Measurements from ENCODE around the gene CPNE1. TPM values are rescaled to one million over a fixed set of nuclear protein-coding genes. Genes with fewer than 3 reads are reported as not detected.
"Not testable (repeated sequence)": the region's sequence is repeated elsewhere in the genome, so short reads cannot be mapped to it uniquely, and the experiment has no call there.

CPNE1 gene
- total RNA-seq: 100 to 1,000 TPM in 7 of 9 donors, 10 to 100 TPM in 2; 66.8 to 233 (median 156) TPM
- polyA plus RNA-seq: 100 to 1,000 TPM in 2 of 3 donors, 10 to 100 TPM in 1; 63.9 to 464 (median 428) TPM
- long read RNA-seq, donor 1, transcript CPNE1-221 (2 exons, 625 nt): major isoform, 35 of 46 reads
- long read RNA-seq, donor 1, partial matches to known transcripts: 6 of 46 reads
- long read RNA-seq, donor 1, other reads (novel, unspliced or antisense): 0 of 46 reads
- long read RNA-seq, donor 2, transcript CPNE1-221 (2 exons, 625 nt): major isoform, 49 of 65 reads
- long read RNA-seq, donor 2, partial matches to known transcripts: 11 of 65 reads
- long read RNA-seq, donor 2, other reads (novel, unspliced or antisense): 0 of 65 reads
- long read RNA-seq, donor 3, partial matches to known transcripts: 0 of 4 reads
- long read RNA-seq, donor 3, other reads (novel, unspliced or antisense): 0 of 4 reads
- long read RNA-seq, donor 4, transcript CPNE1-221 (2 exons, 625 nt): major isoform, 6 of 28 reads
- long read RNA-seq, donor 4, partial matches to known transcripts: 1 of 28 reads
- long read RNA-seq, donor 4, other reads (novel, unspliced or antisense): 17 of 28 reads
- long read RNA-seq, donor 5, transcript CPNE1-203 (16 exons, 1,695 nt): minor isoform, 5 of 168 reads
- long read RNA-seq, donor 5, transcript CPNE1-204 (16 exons, 1,928 nt): major isoform, 43 of 168 reads
- long read RNA-seq, donor 5, partial matches to known transcripts: 5 of 168 reads
- long read RNA-seq, donor 5, other reads (novel, unspliced or antisense): 112 of 168 reads
- long read RNA-seq, donor 6, transcript CPNE1-204 (16 exons, 1,928 nt): major isoform, 9 of 46 reads
- long read RNA-seq, donor 6, partial matches to known transcripts: 11 of 46 reads
- long read RNA-seq, donor 6, other reads (novel, unspliced or antisense): 23 of 46 reads
- long read RNA-seq, donor 7, transcript CPNE1-221 (2 exons, 625 nt): major isoform, 18 of 19 reads
- long read RNA-seq, donor 7, partial matches to known transcripts: 0 of 19 reads
- long read RNA-seq, donor 7, other reads (novel, unspliced or antisense): 0 of 19 reads
- long read RNA-seq, donor 8, transcript CPNE1-221 (2 exons, 625 nt): major isoform, 64 of 84 reads
- long read RNA-seq, donor 8, transcript CPNE1-204 (16 exons, 1,928 nt): minor isoform, 9 of 84 reads
- long read RNA-seq, donor 8, partial matches to known transcripts: 6 of 84 reads
- long read RNA-seq, donor 8, other reads (novel, unspliced or antisense): 5 of 84 reads
- long read RNA-seq, donor 9, transcript CPNE1-204 (16 exons, 1,928 nt): minor isoform, 9 of 34 reads
- long read RNA-seq, donor 9, transcript CPNE1-221 (2 exons, 625 nt): major isoform, 24 of 34 reads
- long read RNA-seq, donor 9, partial matches to known transcripts: 0 of 34 reads
- long read RNA-seq, donor 9, other reads (novel, unspliced or antisense): 0 of 34 reads
- long read RNA-seq, donor 10, transcript CPNE1-221 (2 exons, 625 nt): major isoform, 20 of 25 reads
- long read RNA-seq, donor 10, partial matches to known transcripts: 0 of 25 reads
- long read RNA-seq, donor 10, other reads (novel, unspliced or antisense): 0 of 25 reads

DNA sequence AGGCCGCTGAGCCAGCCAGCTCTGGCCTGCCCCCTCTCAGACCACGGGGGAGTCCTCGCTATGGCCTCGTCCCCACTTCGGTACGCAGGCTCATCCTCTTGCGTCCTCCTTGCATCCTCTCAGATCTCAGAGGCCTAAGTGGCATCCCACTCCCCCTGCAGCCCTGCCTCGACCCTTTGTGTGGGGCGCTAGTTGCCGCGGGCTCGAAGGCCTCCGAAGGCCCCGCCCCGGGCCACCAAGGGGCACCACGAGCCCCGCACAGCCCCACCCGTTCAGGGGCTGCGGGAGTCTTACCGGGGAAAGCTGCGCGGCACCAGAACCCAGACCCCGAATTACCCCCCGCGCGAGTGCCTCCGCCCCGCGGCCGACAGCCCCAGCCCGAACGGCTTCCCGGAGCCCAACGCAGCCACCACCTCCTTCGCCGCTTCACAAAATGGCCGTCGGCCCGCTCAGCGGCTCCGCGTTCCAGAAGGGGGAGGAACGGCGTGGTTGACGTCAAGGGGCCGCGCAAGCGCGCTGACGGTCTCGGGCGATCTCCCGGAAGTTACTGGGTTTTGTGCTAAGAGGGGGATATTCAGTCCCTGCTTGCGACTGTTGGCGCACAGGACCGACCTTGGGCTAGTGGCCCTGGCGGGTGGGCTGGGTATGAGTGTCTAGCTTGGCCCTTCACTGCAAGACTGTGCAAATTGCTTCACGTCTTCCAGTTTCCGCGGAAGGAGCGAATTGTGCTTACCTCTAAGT is at the start of gene CPNE1, which contains the start of gene RBM12:
TSS of gene CPNE1 (minus strand) at position 435 of the 741 bp plus-strand sequence. CDS start 31,977 bp downstream, outside the sequence.
TSS of gene RBM12 (minus strand) at position 435 of the 741 bp plus-strand sequence. CDS start 9,578 bp downstream, outside the sequence.
- Histone ChIP-seq H3K4me1 (replicated peaks in 1 of 2) (peaks cover 12 to 37% of the 10 kb centered on the region in 2 donors), H3K4me3 (peak within 1 kb of the TSS; percentile 18 to 85 (median 70)), H3K27ac (peak within 1 kb of the TSS; percentile 92 to 99 (median 97)), H3K27me3 (no peaks in the 10 kb centered on the region), H3K9me3 (replicated peaks in 1 of 3) (no peaks in the 10 kb centered on the region), H3K36me3 (replicated peaks in 1 of 2) (peaks cover 0 to 7% of the 10 kb centered on the region in 2 donors)
- intact Hi-C loops (cut with DNase I): loop anchor here in 1 of 2 donors (5.0 to 10.0 kb wide), 2 partner anchors 47 to 200 kb away; partner anchors contain the start of gene SPAG4
- TF ChIP-seq POLR2A (IDR thresholded peaks at IDR 0.05): peak; percentile 87 to 90
- TF ChIP-seq, protein P1, sequence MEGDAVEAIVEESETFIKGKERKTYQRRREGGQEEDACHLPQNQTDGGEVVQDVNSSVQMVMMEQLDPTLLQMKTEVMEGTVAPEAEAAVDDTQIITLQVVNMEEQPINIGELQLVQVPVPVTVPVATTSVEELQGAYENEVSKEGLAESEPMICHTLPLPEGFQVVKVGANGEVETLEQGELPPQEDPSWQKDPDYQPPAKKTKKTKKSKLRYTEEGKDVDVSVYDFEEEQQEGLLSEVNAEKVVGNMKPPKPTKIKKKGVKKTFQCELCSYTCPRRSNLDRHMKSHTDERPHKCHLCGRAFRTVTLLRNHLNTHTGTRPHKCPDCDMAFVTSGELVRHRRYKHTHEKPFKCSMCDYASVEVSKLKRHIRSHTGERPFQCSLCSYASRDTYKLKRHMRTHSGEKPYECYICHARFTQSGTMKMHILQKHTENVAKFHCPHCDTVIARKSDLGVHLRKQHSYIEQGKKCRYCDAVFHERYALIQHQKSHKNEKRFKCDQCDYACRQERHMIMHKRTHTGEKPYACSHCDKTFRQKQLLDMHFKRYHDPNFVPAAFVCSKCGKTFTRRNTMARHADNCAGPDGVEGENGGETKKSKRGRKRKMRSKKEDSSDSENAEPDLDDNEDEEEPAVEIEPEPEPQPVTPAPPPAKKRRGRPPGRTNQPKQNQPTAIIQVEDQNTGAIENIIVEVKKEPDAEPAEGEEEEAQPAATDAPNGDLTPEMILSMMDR (IDR thresholded peaks at IDR 0.05): peak in 2 of 6 experiments; percentile 4 to 24
- DNase-seq: peak; percentile 93 to 96 (median 94)
- 0% methylated on average over 9 to 61 of the region's 61 CpGs for WGBS, 4 donors

DNA sequence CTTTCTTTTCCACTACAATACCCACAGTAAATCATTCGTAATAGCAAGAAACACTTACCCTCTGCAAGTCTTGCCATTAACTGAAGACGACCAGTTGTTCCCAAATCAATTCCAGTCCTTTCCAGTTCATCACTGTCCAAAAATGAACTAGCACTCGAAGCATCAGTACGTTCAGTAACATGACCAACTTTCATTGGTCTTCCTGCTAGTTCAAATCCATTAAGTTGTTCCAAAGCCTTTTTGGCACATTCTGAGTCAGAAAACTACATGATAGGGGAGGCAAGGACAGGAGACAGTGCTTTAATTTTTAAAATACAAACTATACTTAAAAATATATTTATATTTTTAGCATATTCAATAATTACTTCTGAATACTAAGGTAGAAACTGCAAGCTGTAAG is 49.4 kb upstream of the CPNE1 start:
- TF ChIP-seq, protein P1 (IDR thresholded peaks at IDR 0.05): no peak
- TF ChIP-seq POLR2A (IDR thresholded peaks at IDR 0.05): no peak
- Histone ChIP-seq H3K9me3 (replicated peaks in 1 of 3) (no peaks in the 10 kb centered on the region), H3K4me3 (no peak overlapping the region), H3K27ac (no peak overlapping the region), H3K4me1 (replicated peaks in 1 of 2) (peaks cover 3 to 27% of the 10 kb centered on the region in 2 donors), H3K36me3 (replicated peaks in 1 of 2) (peaks cover 0 to 97% of the 10 kb centered on the region in 2 donors), H3K27me3 (no peaks in the 10 kb centered on the region)
- WGBS, 4 donors: 56 to 66% (median 62%) methylated on average over 4 of the region's 4 CpGs
- no peak for DNase-seq
- intact Hi-C loops (cut with DNase I): no loop called here

DNA sequence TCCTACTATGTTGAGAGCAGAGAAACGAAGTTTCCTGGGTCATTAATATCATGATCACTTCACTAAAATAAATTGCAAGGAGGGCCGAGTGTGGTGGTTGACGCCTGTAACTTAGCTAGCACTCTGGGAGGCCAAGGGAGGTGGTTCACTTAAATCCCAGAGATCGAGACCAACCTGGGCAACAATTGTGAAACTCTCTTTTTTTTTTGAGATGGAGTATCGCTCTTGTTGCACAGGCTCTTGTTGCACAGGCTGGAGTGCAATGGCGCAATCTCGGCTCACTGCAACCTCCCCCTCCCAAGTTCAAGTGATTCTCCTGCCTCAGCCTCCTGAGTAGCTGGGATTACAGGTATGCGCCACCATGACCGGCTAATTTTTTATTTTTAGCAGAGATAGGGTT is 48.4 kb upstream of the CPNE1 start:
- intact Hi-C loops (cut with DNase I); DNase-seq; H3K9me3 ChIP-seq (replicated peaks in 1 of 3); H3K4me3 ChIP-seq; H3K27ac ChIP-seq; H3K27me3 ChIP-seq: not testable (repeated sequence)
- WGBS, 4 donors: 79 to 87% (median 83%) methylated on average over 8 to 9 of the region's 9 CpGs
- Histone ChIP-seq H3K36me3 (replicated peaks in 1 of 2) (peaks cover 0 to 97% of the 10 kb centered on the region in 2 donors), H3K4me1 (replicated peaks in 1 of 2) (peaks cover 3 to 34% of the 10 kb centered on the region in 2 donors)
